Testis (tissue), 2 donors: ENCODE measurements around the gene LRP1B.

Experiments
- CTCF ChIP-seq, 3 experiments: fragments of 450-650 bp in 2 of 3; fragments of 200-600 bp in 1 of 3; sonication (generic) in 1 of 3; IDR thresholded peaks; one replicate each; pipeline ENCODE4 v1.5.1; 2016 to 2019; ENCODE audit warnings: antibody characterized with exemption in 3 of 3, mild to moderate bottlenecking in 2 of 3, moderate library complexity in 1 of 3
- POLR2A ChIP-seq: fragments of 450-650 bp; IDR thresholded peaks from one replicate; pipeline ENCODE4 v1.6.1; 2017; ENCODE audit warnings: antibody characterized with exemption, mild to moderate bottlenecking, moderate library complexity

- no peak for TF ChIP-seq CTCF (IDR thresholded peaks at IDR 0.05)
- no peak for TF ChIP-seq POLR2A
These were observed 1503.7 kb downstream of the LRP1B start for GRCh38 chr2:140627136-140627535.
